ENCODE data around the gene KRT3. TPM values are rescaled to one million over a fixed set of nuclear protein-coding genes. Genes with fewer than 3 reads are reported as not detected.

Gene KRT3
- total and polyA plus RNA-seq, 9 of the 15 experiments (the other 6 are each of a cell fraction or from before 2014, with no cell fraction given): not detected

- TF ChIP-seq ATF3 (IDR thresholded peaks at IDR 0.05) (no peak), ATF3 (CRISPR knock-in tag; conservative IDR thresholded peaks at IDR 0.05) (no peak), FUS (optimal IDR thresholded peaks at IDR 0.05; ENCODE audit: low read depth, low read length) (no peak)
These were observed 38.3 kb downstream of the KRT3 start (continued) for GRCh38 chr12:52757449-52758176.

GRCh38 chr12:52756281-52756960 is 39.5 kb downstream of the KRT3 start:
- Histone ChIP-seq H3K27ac (ENCODE audit: extremely low read depth, low read depth, low read length) (no peak overlapping the region), H3K4me1 (replicated peaks in 1 of 2; ENCODE audit: control insufficient read depth in 2 of 2, insufficient read depth in 2 of 2, low read length in 2 of 2) (no peaks in the 10 kb centered on the region), H3K27me3 (ENCODE audit: control insufficient read depth in 2 of 2, insufficient read depth in 2 of 2, low read length in 2 of 2) (no peaks in the 10 kb centered on the region; a peak in 1 of 5 replicates), H4K20me1 (replicated peaks; ENCODE audit: control insufficient read depth, insufficient read depth, low read length) (no peaks in the 10 kb centered on the region), H3K9ac (ENCODE audit: insufficient read depth in 1 of 2, low read depth in 2 of 2, low read length in 2 of 2) (no peak overlapping the region), H3K9me3 (replicated peaks; ENCODE audit: control insufficient read depth, insufficient read depth, low read depth, low read length) (no peaks in the 10 kb centered on the region), H2AFZ (ENCODE audit: low read depth, low read length) (no peak overlapping the region), H3K36me3 (ENCODE audit: control insufficient read depth, insufficient read depth, low read length) (no peaks in the 10 kb centered on the region), H3K79me2 (ENCODE audit: control insufficient read depth, insufficient read depth, low read length) (no peaks in the 10 kb centered on the region), H3K4me3 (no peak overlapping the region), H3K9me1 (ENCODE audit: control insufficient read depth, insufficient read depth, low read length) (no peaks in the 10 kb centered on the region), H3K4me2 (ENCODE audit: insufficient read depth, low read length) (no peak overlapping the region)
- CTCF ChIA-PET (ENCODE audit: low intra/inter-chr PET ratio): no interaction called here
- in situ Hi-C loops (cut with MboI) (no loop called here), intact Hi-C loops (cut with micrococcal nuclease) (no loop called here)
- DNase-seq (ENCODE audit: extremely low read depth in 1 of 4, low spot score in 3 of 4) (no peak), ATAC-seq (no peak), FAIRE-seq (no peak)
- no TSS peak for BruUV-seq (replicated peaks)
- TF ChIP-seq CAMTA2 (CRISPR knock-in tag; conservative IDR thresholded peaks at IDR 0.05): no peak
- no peak for TF ChIP-seq STAT5A (IDR thresholded peaks at IDR 0.05; ENCODE audit: borderline replicate concordance, low read length)
- no peak for TF ChIP-seq DACH1 (IDR thresholded peaks at IDR 0.05; ENCODE audit: partially characterized antibody)
- no peak for TF ChIP-seq MAZ (CRISPR knock-in tag; conservative IDR thresholded peaks at IDR 0.05 in 1 of 2, IDR thresholded peaks at IDR 0.05 in 1 of 2)
- no peak for TF ChIP-seq RBFOX2 (IDR thresholded peaks at IDR 0.05; ENCODE audit: low read depth, low read length)
- no peak for TF ChIP-seq NCOA4 (IDR thresholded peaks at IDR 0.05; ENCODE audit: partially characterized antibody)
- no peak for TF ChIP-seq KHSRP (IDR thresholded peaks at IDR 0.05)
- TF ChIP-seq ZNF384 (IDR thresholded peaks at IDR 0.05; ENCODE audit: low read depth, low read length): no peak
- TF ChIP-seq SMAD4 (CRISPR knock-in tag; conservative IDR thresholded peaks at IDR 0.05): no peak
- TF ChIP-seq NR4A1 (CRISPR knock-in tag; IDR thresholded peaks at IDR 0.05): no peak
- no peak for TF ChIP-seq NR4A1 (tag; IDR thresholded peaks at IDR 0.05)
- under 1% methylated on average over 8 of the region's 8 CpGs for WGBS (ENCODE audit: insufficient coverage, low coverage, missing lambda C conversion rate)
- POLR2A ChIA-PET: no interaction called here
